GM19043 (cell line): Measurements from ENCODE around the gene LRRC2.
"Not testable (repeated sequence)": the region's sequence is repeated elsewhere in the genome, so short reads cannot be mapped to it uniquely, and the experiment has no call there.

ENCODE experiments used
- ATAC-seq: cut with Tn5 transposase; IDR thresholded peaks from one replicate; pipeline ENCODE4 v1.9.1; 2021; ENCODE audit warnings: low read depth; ENCODE audit not compliant: unreplicated experiment

LRRC2 gene

DNA sequence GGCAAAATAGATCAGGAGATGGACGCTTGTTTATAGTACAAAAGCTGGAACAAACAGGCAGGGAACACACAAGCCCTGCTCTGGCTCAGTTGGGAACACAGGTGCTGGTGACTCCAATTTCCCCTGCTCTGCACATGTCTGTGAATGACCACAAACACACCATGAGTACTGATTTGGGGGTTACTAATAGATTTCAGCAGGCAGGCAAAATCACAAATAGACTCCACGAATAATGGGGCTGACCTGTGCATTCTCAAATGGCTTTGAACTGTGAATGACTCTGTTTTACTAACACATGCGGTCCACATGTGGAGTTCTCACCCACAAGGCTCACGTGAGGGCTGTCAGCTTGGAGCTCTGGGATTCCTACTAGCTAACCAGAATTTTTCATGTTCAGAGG lies 64.4 kb downstream of the LRRC2 start:
- ATAC-seq, result no peak

DNA sequence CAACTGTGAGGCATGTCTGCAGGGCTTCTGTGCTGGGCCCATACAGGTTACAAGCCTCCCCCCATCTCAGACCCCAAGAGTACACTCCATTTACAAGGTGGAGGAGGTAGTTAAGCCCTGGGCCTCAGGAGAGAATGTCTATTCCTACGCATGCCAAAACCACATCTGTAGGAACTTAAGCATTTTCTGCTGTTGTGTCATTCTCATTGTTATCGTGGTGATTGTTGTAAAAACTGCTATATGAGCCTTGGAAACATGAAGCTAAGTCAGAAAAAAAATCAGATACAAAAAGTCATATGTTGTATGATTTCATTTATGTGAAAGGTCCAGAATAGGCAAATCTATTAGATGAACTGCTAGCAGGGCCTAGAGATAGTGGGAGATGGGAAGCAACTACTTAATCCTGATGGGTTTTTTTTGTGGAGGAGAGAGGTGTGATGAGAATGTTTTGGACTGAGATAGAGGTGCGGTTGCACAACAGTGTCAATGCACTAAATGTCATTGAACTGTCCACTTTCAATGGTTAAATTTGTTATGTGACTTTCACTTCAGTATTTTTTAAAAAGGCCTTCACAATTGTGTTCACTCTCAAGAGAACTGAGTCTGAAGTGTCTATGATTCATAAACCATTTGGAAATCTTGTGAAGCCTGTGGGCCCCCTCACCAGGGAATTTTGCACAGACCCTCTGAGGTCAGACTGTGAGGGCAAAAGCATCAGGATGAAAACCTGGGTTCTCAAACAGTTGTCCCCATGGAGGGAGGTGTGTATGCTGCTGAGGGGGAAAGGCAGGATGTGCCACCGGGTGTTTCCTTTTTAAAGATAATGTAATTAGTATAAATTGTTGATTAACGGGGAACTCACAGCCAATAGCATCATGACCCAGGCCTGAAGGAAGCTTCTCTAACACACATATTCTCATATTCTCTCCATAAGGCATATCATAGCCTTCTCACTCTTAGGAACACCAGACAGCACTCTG lies 65.2 kb downstream of the LRRC2 start:
- ATAC-seq, result no peak

DNA sequence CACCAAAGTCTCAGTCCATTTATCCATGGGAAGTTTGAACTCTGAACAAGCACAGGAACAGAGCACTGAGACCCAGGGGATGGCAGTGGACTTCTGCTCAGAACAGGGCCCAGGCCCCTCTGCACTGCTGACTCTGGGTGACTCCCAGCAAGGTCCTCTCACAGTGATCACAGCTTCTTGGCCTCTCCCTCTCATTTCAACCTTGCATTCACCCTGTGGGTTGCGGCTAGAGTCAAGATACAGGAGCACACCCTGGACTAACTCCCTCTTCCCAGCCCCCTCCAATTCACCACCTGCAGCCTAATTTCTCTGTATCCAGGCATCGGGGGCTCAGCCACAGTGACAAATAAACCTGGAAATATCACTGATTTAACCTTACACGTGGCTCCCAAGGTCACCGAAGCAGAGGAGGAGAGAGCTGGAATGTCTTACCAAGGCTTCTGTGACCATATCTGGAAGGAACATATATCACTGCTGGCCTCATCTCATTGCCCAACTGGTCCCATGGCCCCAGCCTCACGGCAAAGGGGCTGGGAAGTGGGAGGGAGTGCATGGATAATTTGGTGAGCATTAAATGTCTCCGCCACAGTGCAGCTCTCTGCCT lies 67.1 kb downstream of the LRRC2 start:
- ATAC-seq, result no peak

DNA sequence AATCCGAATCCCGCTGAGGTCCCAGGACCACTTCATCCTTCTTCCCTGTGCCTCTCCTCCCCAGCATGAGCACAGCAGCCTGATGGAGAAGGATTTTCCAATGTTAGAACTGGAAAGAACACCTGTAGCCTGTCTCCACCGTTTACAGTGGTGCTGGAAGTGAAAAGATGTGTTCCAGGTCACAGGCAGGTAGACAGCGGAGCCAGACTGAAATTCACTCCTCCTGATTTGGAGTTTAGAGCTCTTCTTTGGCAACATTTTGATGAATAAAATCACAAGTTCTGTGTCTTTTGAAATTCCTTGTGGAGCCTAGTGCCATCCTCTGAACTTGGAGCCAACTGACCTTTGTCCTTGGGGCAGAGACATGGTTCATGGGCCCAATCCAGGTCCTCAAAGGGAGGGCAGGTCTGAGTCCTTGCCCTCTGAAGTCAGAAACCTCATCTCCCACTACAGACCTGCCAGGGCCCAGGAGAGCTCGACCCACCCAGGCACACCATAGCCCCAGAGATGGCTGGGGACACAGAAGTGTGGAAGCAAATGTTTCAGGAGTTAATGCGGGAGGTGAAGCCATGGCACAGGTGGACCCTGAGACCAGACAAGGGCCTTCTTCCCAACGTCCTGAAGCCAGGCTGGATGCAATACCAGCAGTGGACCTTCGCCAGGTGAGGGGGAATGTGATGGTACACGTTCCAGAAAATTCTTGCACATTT lies 68.4 kb downstream of the LRRC2 start, which contains the start of gene RTP3:
Gene RTP3, plus strand, starts transcription at position 421 of the 710 bp plus-strand sequence. Its CDS starts 87 bp downstream, at position 508.
- no peak for ATAC-seq

DNA sequence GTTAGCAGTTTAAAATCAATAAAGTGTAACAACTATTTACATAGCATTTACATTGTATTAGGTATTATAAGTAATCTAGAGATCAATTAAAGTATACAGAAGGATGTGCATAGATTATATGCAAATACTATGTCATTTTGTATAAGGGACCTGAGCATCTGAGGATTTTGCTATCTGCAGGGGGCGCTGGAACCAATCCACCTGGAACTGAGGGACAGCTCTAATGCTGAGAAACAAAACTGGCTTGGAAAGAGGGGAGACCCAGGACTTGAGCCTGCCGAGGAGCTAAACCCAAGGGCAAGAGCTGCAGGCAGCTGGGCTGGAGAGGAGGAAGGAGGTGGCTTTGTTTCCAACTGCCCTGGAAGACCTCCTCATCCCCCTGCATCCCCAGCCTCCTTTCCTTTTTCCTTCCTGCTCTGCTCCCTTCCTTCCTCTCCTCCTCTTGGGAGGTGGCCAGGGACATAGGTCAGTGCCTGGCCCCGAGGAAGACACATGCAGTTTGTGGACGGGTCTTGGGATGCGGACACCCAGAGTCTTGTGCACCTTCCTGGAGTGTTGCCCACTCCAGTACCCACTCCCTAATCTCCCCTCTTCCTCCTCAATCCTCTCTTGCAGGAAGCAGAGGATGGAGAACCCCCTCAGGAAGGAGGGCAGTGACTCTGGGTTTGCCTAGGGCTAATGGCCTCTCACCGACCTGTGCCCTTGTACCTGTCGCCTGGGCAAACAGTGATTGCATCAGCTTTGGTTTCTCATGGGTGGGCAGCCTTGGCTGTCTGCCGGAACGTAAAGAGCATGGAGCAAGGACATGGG lies 69.2 kb downstream of the LRRC2 start:
- no peak for ATAC-seq

DNA sequence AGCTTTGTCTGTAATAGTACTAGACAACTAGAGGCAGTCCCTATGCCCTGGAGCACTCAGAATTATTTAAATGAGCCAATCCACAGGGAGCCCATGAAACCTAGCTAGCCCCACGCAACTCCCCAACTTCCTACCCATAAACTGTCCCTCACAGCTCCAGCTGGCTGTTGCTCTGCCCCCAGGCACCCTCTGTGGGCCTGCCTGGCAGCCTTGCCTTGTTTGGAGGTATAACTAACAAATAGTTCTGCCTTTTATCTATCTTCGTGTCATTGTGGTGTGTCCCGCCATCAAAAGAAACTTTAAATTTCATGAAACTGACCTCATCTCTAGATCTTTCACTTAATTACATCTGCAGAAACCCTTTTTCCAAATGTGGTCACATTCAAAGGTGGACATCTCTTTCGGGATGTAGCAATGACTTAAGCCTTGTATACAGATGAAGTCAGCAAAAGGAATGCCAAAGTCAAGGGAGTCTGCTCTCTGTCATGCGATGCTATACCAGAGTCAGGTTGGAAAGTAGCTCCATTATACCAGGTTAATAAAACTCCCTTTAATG lies 70.1 kb downstream of the LRRC2 start:
- ATAC-seq, result no peak

DNA sequence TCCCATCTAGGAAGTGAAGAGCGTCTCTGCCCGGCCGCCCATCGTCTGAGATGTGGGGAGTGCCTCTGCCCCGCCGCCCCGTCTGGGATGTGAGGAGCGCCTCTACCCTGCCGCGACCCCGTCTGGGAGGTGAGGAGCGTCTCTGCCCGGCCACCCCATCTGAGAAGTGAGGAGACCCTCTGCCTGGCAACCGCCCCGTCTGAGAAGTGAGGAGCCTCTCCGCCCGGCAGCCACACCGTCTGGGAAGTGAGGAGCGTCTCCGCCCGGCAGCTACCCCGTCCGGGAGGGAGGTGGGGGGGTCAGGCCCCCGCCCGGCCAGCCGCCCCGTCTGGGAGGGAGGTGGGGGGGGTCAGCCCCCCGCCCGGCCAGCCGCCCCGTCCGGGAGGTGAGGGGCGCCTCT lies 71.6 kb downstream of the LRRC2 start:
- not testable (repeated sequence) for ATAC-seq

DNA sequence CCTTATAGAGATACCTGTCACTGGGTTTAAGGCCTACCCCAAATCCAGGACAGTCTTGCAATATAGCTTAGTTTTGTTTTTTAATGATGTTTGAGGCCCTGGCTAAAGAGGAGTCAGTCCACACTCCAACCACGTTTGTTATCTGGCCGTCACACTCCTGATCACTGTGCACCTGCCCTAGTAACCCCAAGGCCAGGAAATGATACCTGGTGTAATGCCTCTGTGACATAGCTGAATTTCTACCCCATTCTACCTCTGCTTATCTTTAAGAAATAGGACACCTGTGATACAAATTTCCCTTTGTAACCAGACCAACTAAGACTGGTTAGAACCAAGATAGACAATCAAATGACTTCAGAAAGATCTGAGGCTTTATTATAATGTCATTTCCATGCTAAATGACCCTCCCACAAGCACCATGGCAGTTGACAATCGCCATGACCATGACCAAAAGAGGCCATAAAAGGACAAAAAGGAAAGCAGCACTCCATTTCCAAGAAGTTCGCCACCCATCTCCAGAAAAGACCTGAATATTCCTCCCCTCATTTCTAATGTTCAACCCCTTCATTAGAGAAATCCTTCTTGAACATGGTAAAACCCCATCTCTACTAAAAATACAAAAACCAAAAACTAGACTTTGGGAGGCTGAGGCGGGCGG lies 73.1 kb downstream of the LRRC2 start:
- no peak for ATAC-seq

DNA sequence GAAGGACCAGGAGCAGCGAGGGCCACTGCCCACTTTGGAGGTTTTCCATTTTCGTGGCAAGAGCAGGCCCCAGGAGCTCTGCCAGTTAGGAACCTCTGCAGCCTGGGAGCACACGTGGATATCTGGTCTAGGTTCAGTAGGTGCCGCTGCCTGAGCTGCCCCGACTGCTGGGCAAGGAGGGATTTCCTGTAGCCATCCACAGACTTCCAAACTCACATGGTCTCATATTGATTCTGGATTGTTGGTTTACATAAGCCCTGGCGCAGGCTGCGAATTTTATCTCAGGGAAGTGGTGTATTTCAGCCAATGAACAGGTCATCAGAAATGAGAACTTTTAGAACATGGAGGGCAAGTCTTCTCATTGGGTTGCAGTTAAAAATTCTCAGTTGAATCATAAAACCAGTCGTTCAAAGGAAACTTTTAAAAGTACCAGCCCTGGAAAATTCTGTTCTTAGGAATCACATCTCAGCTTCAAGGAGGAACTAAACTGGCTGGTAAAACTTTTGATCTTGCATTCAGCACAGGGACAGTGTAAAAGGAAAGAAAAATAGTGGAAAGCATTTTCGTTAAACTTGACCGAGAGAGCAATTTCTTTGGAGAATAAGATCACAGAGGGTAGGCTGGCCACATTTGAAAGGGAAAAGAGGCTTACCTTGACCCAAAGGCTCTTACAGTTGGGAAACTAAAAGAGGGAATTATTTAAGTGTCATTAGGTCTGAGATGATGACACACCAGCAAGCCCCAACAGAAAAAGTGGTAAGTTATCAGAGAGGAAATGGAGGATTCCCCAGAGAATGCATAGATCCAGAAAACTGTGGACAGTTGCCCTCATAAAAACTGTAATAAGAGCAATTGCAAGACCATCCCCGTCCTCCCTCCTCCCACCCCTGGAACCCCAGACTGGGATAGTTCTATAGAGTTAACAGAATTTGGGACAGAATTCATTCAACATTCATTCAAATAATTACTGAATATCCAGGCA lies 74.7 kb downstream of the LRRC2 start:
- no peak for ATAC-seq

DNA sequence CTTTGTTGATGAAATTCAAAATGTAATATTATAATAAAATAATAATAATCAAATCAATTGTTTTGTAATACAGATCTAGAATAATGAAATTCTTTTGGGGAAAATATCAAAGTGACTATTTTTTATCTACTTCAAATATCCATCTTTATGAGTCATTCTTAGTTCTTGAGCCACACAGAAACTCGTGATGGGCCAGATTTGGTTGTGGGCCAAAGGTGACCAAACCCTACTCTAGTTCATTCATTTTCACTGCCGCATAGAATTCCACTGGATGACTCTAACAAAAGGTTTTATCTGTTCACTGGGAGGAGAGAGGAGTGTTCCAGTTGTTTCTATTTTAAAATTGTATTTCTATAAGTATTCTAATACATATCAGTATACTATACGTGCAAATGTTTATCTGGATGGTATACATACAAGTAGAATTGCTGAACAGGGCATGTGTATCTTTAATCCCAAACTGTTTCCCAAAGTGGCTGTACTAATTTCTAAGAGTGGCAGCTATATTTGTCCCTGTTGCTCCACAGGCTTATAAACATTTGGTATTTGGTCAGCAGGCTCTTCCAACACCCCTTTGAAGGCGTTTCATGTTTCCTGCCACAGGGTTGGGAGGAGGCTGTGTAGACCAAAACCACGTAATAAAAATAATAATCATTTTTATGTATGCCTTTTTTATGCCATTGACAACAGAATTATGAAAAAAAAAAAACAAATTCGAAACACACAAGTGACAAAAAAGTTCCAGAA lies 75.6 kb downstream of the LRRC2 start:
- ATAC-seq, result no peak

DNA sequence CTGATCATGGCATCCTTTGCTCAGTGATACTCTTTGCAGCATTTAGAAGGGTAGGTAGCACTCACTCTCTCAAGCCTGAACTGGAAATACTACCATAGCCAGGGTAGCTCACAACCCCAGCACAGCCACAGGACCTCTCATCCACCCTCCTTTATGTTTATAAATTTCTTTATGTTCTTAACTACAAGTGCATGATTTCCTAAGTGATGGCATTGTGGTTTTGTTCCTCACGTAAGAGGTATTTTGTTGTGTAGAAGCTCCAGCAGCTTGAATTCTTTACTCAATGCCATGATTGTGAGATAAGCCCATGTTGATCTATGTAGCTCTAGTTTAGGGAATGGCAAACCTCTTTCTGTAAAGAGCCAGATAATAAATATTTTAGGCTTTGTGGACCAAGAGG lies 76.2 kb downstream of the LRRC2 start:
- ATAC-seq, result no peak

DNA sequence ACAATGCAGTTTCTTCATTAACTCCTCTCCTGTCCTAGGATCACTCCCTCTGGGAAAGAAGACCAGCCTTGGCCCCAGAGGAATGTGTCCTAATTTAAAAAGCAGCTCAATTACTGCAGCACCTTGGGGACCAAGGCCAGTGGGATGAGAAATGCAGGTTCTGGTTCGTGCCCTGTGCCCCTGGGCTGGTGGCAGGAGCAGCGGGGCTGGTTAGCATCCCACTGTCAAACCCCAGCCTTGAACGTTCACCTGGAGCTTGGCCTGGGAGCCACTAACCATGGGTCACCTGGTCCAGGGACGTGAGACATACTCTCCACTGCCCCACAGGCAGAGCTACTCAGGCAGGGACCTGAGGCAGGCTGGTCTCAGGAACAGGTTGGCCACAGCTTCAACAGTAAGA lies 76.7 kb downstream of the LRRC2 start:
- no peak for ATAC-seq

DNA sequence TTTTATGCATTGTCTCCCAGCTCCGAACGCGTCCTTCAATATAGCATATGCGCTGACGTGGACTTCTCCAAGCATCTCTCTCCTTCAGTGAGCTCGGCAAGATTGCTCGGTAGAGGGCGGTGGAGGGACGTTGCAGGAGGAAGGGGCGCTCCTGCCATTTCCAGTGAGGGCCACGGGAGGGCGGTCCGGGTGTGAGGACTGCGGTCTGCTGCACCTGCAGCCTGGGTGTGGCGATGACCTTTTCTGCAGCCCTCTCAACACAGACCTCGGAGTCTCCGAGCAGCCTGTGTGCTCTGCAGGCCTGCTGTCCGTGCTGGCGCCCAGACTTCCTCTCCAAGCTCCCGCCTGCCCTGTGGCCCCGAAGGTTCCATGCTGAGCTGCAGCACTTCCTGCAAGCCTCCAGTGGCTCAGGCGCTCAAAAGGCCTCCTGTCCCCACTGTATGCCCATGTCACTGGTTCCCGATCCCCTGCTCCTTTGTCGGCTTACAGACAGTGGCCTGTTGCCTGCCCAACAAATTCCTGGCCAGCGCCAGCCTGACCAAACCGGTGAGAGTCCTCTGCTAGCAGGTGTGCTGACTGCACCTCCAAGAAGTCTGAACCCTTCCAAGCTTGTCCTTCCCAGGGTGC lies 77.3 kb downstream of the LRRC2 start:
- peak; percentile 97 for ATAC-seq

DNA sequence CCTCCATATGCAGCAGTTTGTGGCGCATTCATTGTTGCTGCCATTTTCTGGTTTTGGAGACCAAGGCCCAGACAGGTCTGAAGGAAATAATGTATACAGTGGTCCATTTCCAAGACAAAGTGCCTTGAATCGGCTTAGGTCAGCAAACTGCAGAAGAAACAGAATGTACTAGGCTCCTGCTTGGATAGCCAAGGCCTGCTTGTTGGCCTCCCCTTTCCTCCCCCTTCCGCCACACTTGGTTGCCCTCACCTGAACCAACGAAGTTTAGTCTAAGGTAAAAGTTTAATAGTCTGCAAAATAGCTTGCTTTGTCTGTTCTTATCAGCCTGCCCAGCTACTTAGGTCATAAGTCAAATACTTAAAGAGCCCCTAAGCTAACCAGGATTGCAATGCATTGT lies 80.3 kb downstream of the LRRC2 start:
- ATAC-seq, result no peak

DNA sequence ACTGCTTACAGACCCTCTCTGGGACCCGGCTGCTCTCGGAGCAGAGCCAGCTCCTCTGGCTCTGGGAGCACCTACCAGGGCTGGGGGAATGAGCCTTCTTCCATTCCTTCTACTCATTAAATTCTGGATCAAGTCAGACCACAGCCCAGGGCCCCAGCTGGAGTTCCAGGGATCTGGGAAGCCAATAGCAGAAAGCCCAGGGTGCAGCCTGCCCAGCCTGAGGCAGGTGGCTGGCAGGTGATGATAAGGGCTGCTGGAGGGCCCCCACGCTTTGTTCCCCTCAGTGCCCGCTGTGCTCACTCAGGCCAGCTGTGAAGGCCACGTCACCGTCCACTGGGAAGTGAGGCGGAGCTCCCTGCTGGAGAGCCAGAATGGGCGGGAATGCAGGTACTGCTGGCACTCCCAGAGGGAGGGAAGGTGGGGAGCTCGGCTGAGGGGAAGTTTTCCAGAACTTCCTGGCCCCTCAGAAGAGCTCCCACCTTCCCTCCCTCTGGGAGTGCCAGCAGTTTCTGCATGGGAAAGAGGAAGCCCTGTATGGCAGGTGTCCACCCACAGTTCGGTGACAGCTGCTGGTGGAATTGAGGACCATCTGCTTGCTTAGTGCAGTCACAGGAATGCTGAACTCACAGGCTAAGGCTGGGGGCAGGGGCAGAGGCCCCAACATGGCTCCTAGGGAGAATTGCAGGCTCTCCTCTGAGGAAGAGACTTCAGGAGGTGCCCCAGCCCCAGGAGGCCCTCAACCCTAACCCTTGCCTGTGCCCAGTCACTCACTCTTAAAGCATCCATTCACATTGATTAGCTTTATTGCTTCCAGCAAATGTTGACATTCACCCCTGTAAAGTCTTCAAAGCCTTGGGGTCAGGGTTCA lies 81.0 kb downstream of the LRRC2 start:
- no peak for ATAC-seq

DNA sequence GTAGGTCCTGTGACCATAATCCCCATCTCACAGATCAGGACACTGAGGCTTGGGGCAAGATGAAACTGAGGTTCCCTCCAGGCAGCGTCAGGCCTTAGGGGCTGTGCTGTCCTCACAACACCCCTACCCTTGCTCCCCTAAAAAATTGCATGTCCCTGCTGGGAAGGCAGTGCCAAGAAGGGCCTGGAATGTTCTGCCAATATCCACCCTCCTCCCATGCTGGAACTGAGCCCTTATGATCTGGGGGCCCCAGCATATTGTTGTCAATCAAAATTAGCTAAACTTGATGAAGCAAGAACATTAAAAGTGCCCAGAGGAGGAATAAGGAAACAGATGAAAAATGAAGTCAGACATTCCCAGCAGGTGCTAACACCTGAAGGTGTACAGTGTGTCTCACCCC lies 81.7 kb downstream of the LRRC2 start:
- ATAC-seq, result no peak
